Ovary (tissue), 9 donors: ENCODE measurements around the gene SPG21. TPM values are rescaled to one million over a fixed set of nuclear protein-coding genes. Genes with fewer than 3 reads are reported as not detected.

Source experiments
- DNase-seq, 5 donors: peaks; one replicate each; pipeline ENCODE4 v3.0.0-alpha.2; 2019 to 2020
- H3K27ac ChIP-seq, 2 donors: fragments of 200-600 bp; one replicate each; pipeline versions ENCODE4 v1.5.1 to v1.8.0; 2019 to 2022
- H3K27me3 ChIP-seq: fragments of 200-600 bp; one replicate; pipeline ENCODE4 v1.8.0; 2022
- H3K36me3 ChIP-seq: fragments of 200-600 bp; sonication (generic); one replicate; pipeline ENCODE4 v1.5.1; 2019
- H3K4me1 ChIP-seq: one replicate; pipeline ENCODE4 v1.8.1; 2013; ENCODE audit warnings: mild to moderate bottlenecking, moderate library complexity; ENCODE audit not compliant: insufficient read depth
- H3K4me3 ChIP-seq: fragments of 200-600 bp; sonication (generic); one replicate; pipeline ENCODE4 v1.5.1; 2017
- H3K9me3 ChIP-seq, 2 donors: fragments of 200-600 bp in 1 of 2; sonication (generic) in 1 of 2; one replicate each; pipeline versions ENCODE4 v1.5.1 to v1.8.1; 2013 to 2019; ENCODE audit warnings: mild to moderate bottlenecking in 1 of 2, moderate library complexity in 1 of 2
- EP300 ChIP-seq: sonication (generic); formaldehyde crosslinking; IDR thresholded peaks from one replicate; pipeline ENCODE4 v1.6.1; 2017; ENCODE audit warnings: antibody characterized with exemption
- POLR2A ChIP-seq: fragments of 450-650 bp; IDR thresholded peaks from one replicate; pipeline ENCODE4 v1.6.1; 2017; ENCODE audit warnings: antibody characterized with exemption, mild to moderate bottlenecking, moderate library complexity
- WGBS, 3 donors: extraction: QIAGEN DNeasy Blood & Tissue Kit in 1 of 3; methylation state at CpG; one replicate each; pipeline versions ENCODE4 v1.1.5 to v1.1.7; 2013 to 2017; 5-methylcytosine and 5-hydroxymethylcytosine counted together
- intact Hi-C, 4 donors: fragments of 100-400 bp; cut with DNase I; formaldehyde crosslinking; loops; one replicate each; pipeline versions ENCODE4 v1.11.0 to v1.15.1; 2022 to 2023
- polyA plus RNA-seq, 2 donors: library from polyadenylated mRNA; stranded (reverse); fragments of 200-250 nt in 1 of 2; fragments of 350-450 nt in 1 of 2; fragmentation: Illumina TruSeq in 1 of 2; extraction: RNeasy Lipid Tissue Mini Kit (QIAGEN cat#74804) in 1 of 2; gene quantifications; one replicate each; pipeline ENCODE4 v1.2.3, GENCODE V29; 2013 to 2014
- total RNA-seq, 7 donors: library from RNA; depleted of rRNA in 2 of 7; stranded (reverse); fragments of >200 nt in 2 of 7; fragmentation: NEBNext Ultra II Directional in 3 of 7; extraction: Animal tissue kit (Norgen Biotek cat#: 25700) in 3 of 7; gene quantifications; one replicate each; pipeline versions ENCODE4 v1.1.0 to v1.2.4, GENCODE V29; 2016 to 2023
- TF ChIP-seq, protein P1 (sequence below), 3 donors: fragments of 450-650 bp in 2 of 3; fragments of 200-600 bp in 1 of 3; IDR thresholded peaks; one replicate each; pipeline versions ENCODE4 v1.5.1 to v1.8.0; 2016 to 2022; ENCODE audit warnings: antibody characterized with exemption in 3 of 3, mild to moderate bottlenecking in 1 of 3
- donor health status: DM: no; HTN: no; CAD: no; lungs with moderate emphysema.
- donor health status: DM: no; HTN: no; CAD: no.
- donor health status: Bipolar disorder and iron deficiency.
- donor health status: DM: yes; HTN: yes; CAD: no.
- donor health status: DM: no; HTN: no; CAD: no.
- donor health status: DM: yes; HTN: yes; CAD: no.

The SPG21 gene
- total and polyA plus RNA-seq, 9 donors = 59.7 to 123 (median 84.0) TPM

DNA sequence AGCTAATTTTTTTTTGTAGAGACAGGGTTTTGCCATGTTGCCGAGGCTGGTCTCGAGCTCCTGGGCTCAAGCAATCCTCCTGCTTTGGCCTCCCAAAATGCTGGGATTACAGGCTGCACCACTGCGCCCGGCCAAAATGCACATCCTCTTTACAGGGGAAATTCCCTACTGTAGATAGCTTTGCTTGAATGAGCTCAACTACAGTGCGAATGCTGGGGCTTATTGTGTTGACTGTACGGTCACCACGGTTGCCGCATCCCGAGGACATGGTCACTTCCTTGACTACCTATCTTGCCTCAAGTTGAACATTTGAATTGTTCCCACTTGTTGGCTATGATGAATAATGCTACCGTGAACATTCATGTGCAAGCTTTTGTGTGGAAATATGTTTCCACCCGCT, 45.0 kb upstream of the SPG21 start:
- intact Hi-C loops = loop anchor here (5.0 to 10.0 kb wide), 3 partner anchors 50 to 300 kb away; no protein-coding TSS in a partner anchor

DNA sequence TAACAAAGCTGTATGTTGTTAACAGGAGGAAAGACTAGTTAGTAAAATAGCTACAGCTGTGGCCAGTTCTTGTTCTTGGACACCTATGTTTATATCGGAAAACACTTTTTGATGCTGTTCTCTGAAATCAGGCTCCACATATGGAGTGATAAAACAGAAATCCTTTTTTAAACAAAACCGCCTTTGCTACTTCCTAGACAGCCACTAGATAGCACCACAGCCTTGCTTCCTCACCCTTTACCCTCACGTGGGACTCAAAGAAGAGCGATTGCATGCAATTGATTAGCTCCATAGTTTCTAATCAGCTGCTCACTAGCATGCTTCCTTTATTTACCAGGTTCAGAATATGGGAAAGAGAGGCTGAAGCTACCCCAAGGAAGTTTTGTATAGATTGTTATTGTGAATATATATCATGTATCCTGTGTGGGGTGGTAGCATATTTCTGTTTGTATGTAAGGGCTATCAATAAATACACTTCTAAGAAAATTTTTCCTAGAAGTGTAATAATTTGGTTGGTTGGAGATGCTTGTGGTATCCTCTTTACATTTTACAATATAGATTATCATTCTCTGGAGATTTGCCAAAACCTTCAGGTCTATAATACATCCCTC, 44.0 kb upstream of the SPG21 start:
- intact Hi-C loops = loop anchor here (5.0 to 10.0 kb wide), 3 partner anchors 51 to 299 kb away; no protein-coding TSS in a partner anchor
- Histone ChIP-seq H3K27ac (no peak overlapping the region), H3K36me3 (no peaks in the 10 kb centered on the region), H3K4me3 (no peak overlapping the region), H3K9me3 (no peaks in the 10 kb centered on the region), H3K27me3 (no peaks in the 10 kb centered on the region), H3K4me1 (peaks cover 2% of the 10 kb centered on the region)
- 2 to 7% (median 3%) methylated on average over 4 of the region's 4 CpGs for WGBS, 3 donors
- DNase-seq = no peak
- TF ChIP-seq, protein P1, sequence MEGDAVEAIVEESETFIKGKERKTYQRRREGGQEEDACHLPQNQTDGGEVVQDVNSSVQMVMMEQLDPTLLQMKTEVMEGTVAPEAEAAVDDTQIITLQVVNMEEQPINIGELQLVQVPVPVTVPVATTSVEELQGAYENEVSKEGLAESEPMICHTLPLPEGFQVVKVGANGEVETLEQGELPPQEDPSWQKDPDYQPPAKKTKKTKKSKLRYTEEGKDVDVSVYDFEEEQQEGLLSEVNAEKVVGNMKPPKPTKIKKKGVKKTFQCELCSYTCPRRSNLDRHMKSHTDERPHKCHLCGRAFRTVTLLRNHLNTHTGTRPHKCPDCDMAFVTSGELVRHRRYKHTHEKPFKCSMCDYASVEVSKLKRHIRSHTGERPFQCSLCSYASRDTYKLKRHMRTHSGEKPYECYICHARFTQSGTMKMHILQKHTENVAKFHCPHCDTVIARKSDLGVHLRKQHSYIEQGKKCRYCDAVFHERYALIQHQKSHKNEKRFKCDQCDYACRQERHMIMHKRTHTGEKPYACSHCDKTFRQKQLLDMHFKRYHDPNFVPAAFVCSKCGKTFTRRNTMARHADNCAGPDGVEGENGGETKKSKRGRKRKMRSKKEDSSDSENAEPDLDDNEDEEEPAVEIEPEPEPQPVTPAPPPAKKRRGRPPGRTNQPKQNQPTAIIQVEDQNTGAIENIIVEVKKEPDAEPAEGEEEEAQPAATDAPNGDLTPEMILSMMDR (IDR thresholded peaks at IDR 0.05) = peak in 2 of 3 donors; percentile 17 to 29
- TF ChIP-seq POLR2A = no peak

More for the DNA sequence above, 45.0 kb upstream of the SPG21 start:
- Histone ChIP-seq H3K27ac (no peak overlapping the region), H3K27me3 (no peaks in the 10 kb centered on the region), H3K4me1 (peaks cover 2% of the 10 kb centered on the region), H3K36me3 (no peaks in the 10 kb centered on the region), H3K4me3 (no peak overlapping the region), H3K9me3 (no peaks in the 10 kb centered on the region)
- DNase-seq = no peak
- WGBS, 3 donors = 90 to 94% (median 92%) methylated on average over 11 of the region's 11 CpGs
- TF ChIP-seq EP300 (no peak), POLR2A (no peak)
- TF ChIP-seq, protein P1 (IDR thresholded peaks at IDR 0.05) = no peak

DNA sequence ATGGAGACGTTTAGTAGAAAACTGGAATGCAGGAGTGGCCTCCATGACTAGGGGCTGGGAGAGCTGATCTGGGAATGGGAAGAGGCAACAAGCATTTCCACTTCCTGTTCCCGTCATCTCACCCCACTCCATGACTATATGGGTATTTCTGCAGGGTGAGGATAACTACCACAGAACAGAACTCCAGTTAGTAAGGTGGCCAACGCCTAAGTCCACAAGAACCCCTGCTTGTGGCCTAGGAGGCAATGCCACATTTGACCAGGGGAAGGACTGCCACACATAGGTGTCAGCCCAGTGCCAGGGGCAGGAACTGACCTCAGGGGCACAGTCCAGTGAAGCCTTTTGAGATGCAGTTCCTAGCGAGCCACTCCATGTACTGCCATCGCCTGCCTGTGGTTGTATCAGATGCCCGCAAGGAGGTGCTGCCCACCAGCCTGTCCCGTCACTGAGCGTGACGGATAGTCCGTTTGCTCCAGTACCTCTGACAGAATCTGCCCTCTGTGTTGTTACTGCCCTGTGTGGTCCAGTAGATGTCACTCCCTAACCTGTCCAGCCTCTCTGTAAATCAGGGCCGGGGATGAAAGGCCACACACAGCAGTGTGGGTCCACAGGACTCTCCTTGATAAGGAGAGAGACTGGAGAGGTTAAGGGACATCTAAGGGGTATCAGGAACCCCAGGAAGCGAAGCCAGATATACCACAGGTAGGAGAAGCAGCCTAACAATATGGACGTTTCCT, 43.3 kb upstream of the SPG21 start:
- DNase-seq = peak in 2 of 5 donors; percentile 43 to 57
- Histone ChIP-seq H3K36me3 (no peaks in the 10 kb centered on the region), H3K27ac (no peak overlapping the region), H3K4me3 (no peak overlapping the region), H3K4me1 (peaks cover 5% of the 10 kb centered on the region), H3K27me3 (no peaks in the 10 kb centered on the region), H3K9me3 (no peaks in the 10 kb centered on the region)
- intact Hi-C loops = loop anchor here (5.0 to 10.0 kb wide), 3 partner anchors 52 to 298 kb away; no protein-coding TSS in a partner anchor
- 37 to 42% (median 38%) methylated on average over 13 of the region's 13 CpGs for WGBS, 3 donors
- TF ChIP-seq, protein P1 (IDR thresholded peaks at IDR 0.05) = peak in 1 of 3 donors; percentile 18
- TF ChIP-seq EP300 = no peak

DNA sequence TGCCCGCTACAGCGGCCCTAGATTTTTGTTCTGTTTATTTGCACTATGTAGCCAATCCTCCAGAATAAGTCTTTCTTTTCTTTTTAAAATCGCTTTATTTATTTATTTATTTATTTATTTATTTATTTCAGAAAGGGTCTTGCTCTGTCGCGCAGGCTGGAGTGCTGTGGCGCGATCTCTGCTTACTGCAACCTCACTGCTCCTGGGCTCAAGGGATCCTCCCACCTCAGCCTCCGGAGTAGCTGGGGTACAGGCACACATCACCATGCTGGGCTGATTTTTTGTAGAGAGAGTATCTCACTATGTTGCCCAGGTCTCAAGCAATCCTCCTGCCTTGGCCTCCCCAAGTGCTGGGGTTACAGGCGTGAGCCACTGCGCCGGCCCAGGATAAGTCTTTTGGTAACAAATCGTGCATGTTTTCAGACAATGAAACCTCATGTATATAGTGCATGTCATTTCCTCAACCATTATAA, 40.1 kb upstream of the SPG21 start:
- peaks cover 5% of the 10 kb centered on the region for H3K4me1 ChIP-seq
- 56 to 67% (median 56%) methylated on average over 12 of the region's 12 CpGs for WGBS, 3 donors

More for the DNA sequence above, 40.1 kb upstream of the SPG21 start:
- Histone ChIP-seq H3K27ac (no peak overlapping the region), H3K9me3 (no peaks in the 10 kb centered on the region), H3K36me3 (no peaks in the 10 kb centered on the region), H3K4me3 (peak overlapping the region; percentile 83), H3K27me3 (no peaks in the 10 kb centered on the region)
- no peak for TF ChIP-seq POLR2A
- TF ChIP-seq EP300 = no peak
- TF ChIP-seq, protein P1 (IDR thresholded peaks at IDR 0.05) = no peak
- DNase-seq = no peak
- intact Hi-C loops = loop anchor here (5.0 to 10.0 kb wide), 3 partner anchors 55 to 295 kb away; no protein-coding TSS in a partner anchor
